Mesodermal cell (in vitro differentiated cells): Measurements from ENCODE around the gene NKIRAS2.
A peak's percentile ranks its signal among the peaks of the same experiment; 100 is the strongest.
"Not testable (repeated sequence)": the region's sequence is repeated elsewhere in the genome, so short reads cannot be mapped to it uniquely, and the experiment has no call there.

Experiments used
- H3K27ac ChIP-seq: 2 replicates; pipeline ENCODE4 v1.7.0; 2013; ENCODE audit warnings: mild to moderate bottlenecking, low read depth, low read length, moderate library complexity; ENCODE audit not compliant: severe bottlenecking
- H3K36me3 ChIP-seq: 2 replicates; pipeline ENCODE4 v1.7.1; 2013; ENCODE audit warnings: mild to moderate bottlenecking, low read length, moderate library complexity; ENCODE audit not compliant: control insufficient read depth, insufficient read depth
- H3K4me1 ChIP-seq: one replicate; pipeline ENCODE4 v1.7.1; 2013; ENCODE audit warnings: mild to moderate bottlenecking, low read length; ENCODE audit not compliant: insufficient read depth, control insufficient read depth, poor library complexity, severe bottlenecking
- H3K4me3 ChIP-seq: 2 replicates; pipeline ENCODE4 v1.7.0; 2013; ENCODE audit warnings: low read length, control low read depth, mild to moderate bottlenecking; ENCODE audit not compliant: insufficient read depth, poor library complexity, severe bottlenecking; ENCODE audit errors: extremely low read depth
- H3K9me3 ChIP-seq: 2 replicates; pipeline ENCODE4 v1.7.1; 2013; ENCODE audit warnings: mild to moderate bottlenecking, low read length, moderate library complexity; ENCODE audit not compliant: control insufficient read depth
- WGBS, 2 experiments: methylation state at CpG; one replicate each; pipeline ENCODE4 v1.1.5; 2013; ENCODE audit warnings: missing lambda C conversion rate in 2 of 2; ENCODE audit not compliant: insufficient coverage in 2 of 2; 5-methylcytosine and 5-hydroxymethylcytosine counted together

Gene NKIRAS2

DNA sequence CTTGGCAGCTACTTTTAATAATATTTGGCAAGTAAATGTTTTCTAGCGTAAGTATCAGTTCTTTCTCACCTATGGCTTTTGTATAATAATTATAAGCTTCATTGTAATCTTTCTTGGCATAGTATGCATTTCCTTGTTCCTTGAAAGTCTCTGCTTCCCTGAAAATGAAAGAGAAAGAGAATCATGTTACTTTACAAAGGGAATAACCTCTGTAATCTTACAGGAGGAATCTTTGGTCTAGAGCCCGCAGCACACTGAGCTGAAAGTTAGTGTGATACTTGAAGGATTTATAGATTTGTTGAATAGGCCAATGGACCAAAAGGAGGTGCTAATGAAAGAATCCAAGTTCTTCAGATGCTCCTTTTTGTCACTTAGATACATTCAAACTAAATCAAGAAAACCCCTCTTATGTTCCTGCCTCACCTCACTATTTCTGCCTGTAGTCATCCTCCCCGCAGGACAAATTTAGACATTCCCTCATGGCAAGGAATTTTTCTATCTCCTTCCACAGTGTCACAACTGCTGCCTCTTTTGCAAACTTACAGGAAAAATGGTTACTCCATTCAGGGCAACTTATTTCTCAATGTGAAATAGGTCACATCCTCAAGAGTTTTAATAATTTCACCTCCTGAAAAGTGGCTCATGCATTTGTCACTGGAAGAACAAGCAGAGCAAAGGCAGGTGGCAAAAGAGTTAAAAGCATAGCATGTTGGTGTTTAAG lies 19.3 kb upstream of the NKIRAS2 start:
- peaks cover 12% of the 10 kb centered on the region for H3K4me1 ChIP-seq
- no peak overlapping the region for H3K4me3 ChIP-seq
- WGBS, 2 experiments = 100% methylated on average over 1 of the region's 3 CpGs
- peaks cover 82% of the 10 kb centered on the region for H3K36me3 ChIP-seq
- H3K27ac ChIP-seq = no peak overlapping the region
- H3K9me3 ChIP-seq = no peaks in the 10 kb centered on the region

DNA sequence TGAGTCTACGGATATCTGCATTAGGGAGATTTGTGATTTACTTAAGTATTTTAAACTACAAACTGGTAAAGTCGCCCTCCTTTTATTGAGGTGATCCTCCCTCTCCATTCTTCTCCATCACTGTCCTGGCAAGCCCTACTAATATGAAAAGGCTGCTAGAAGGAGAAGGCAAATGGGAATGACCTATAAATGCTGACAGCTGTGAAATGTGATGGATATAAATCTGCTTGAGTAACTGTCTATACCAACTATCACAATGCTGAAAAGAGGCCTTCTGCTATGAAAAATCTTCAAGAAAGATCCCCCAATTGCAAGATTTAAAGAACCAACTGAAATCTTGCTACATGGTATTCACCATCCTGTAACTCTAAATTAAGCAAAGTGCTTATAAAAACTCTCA lies 18.2 kb upstream of the NKIRAS2 start:
- peaks cover 11% of the 10 kb centered on the region for H3K4me1 ChIP-seq
- H3K9me3 ChIP-seq = no peaks in the 10 kb centered on the region
- WGBS, 2 experiments = no CpG with 5 or more reads among the region's 2 CpGs
- peaks cover 70% of the 10 kb centered on the region for H3K36me3 ChIP-seq
- H3K27ac ChIP-seq = no peak overlapping the region
- H3K4me3 ChIP-seq = no peak overlapping the region

DNA sequence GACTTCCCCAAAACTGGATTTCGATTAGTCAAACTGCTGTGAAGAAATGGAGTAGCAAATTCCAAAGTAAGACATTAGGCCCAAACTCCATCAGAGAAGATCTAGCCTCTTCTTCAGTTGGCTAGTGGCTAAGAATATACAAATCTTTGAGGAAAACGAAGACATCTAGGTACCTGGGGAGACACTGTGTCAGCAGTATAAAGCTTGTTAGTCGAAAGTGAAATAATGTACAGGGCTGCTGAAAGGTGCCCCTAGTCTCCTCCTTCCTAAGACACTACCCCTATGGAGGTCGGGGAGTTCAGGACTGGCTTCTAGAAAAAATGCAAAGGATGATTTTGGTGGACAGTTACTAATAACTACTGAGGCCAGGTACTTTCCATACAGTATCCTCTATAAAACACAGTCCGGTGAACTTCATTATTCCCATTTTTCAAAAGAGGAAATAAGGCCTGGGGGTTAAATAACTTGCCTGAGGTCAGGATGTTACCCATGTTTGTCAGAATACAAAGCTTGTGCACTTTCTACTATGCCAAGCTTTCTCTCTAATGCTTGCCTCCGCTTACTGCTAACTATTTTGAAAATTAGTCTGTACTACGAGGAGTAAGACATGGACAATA lies 17.6 kb upstream of the NKIRAS2 start:
- H3K27ac ChIP-seq = no peak overlapping the region
- peaks cover 66% of the 10 kb centered on the region for H3K36me3 ChIP-seq
- no peak overlapping the region for H3K4me3 ChIP-seq
- 100% methylated on average over 2 to 3 of the region's 7 CpGs for WGBS, 2 experiments
- peaks cover 9% of the 10 kb centered on the region for H3K4me1 ChIP-seq
- H3K9me3 ChIP-seq = no peaks in the 10 kb centered on the region

DNA sequence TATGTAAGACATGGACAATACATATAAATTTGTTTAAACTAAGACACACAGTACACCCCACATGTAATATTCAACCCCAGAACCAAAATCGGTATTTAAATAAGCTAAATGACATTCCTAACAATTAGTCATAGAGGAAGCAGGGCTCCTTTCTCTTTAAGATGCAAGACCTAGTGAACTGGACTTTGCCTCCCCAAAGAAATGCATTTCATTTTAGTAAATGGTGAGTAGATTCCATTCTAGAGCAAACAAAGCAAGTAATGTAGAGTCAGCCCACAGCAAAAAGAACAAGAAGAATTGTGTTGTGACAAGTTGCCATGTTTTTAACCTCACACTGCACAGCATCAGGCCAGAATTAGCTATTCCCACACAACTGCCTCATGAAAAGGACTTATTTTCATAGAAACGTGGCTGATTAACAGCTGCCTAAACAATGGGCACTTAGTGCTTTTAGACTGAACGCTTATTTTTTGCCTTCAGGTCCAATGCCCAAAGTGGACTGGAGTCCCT lies 17.0 kb upstream of the NKIRAS2 start:
- Histone ChIP-seq H3K9me3 (no peaks in the 10 kb centered on the region), H3K36me3 (peaks cover 62% of the 10 kb centered on the region), H3K4me3 (no peak overlapping the region), H3K4me1 (peaks cover 9% of the 10 kb centered on the region), H3K27ac (no peak overlapping the region)
- WGBS, 2 experiments = 85 to 90% methylated on average over 2 of the region's 3 CpGs

- no peak overlapping the region for H3K27ac ChIP-seq
- H3K36me3 ChIP-seq = peaks cover 49% of the 10 kb centered on the region
- H3K4me1 ChIP-seq = peaks cover 9% of the 10 kb centered on the region
- no peak overlapping the region for H3K4me3 ChIP-seq
- no peaks in the 10 kb centered on the region for H3K9me3 ChIP-seq
- WGBS, 2 experiments = no CpG with 5 or more reads among the region's 1 CpG
Observed at GRCh38 chr17:42005166-42005565, 14.7 kb upstream of the NKIRAS2 start.

GRCh38 chr17:42009170-42009569 lies 10.7 kb upstream of the NKIRAS2 start:
- peaks cover 4% of the 10 kb centered on the region for H3K4me1 ChIP-seq
- H3K36me3 ChIP-seq = peaks cover 29% of the 10 kb centered on the region
- H3K4me3 ChIP-seq = no peak overlapping the region
- no peaks in the 10 kb centered on the region for H3K9me3 ChIP-seq
- 88 to 92% methylated on average over 2 of the region's 4 CpGs for WGBS, 2 experiments
- H3K27ac ChIP-seq = no peak overlapping the region

GRCh38 chr17:42010266-42010680 lies 9.6 kb upstream of the NKIRAS2 start:
- H3K4me1 ChIP-seq, H3K4me3 ChIP-seq, H3K9me3 ChIP-seq, H3K27ac ChIP-seq: not testable (repeated sequence)
- 100% methylated on average over 1 to 5 of the region's 9 CpGs for WGBS, 2 experiments
- peaks cover 31% of the 10 kb centered on the region for H3K36me3 ChIP-seq

- peaks cover 34% of the 10 kb centered on the region for H3K36me3 ChIP-seq
- H3K27ac ChIP-seq = no peak overlapping the region
- H3K9me3 ChIP-seq = no peaks in the 10 kb centered on the region
- no peak overlapping the region for H3K4me3 ChIP-seq
- H3K4me1 ChIP-seq = peaks cover 4% of the 10 kb centered on the region
- 88 to 100% methylated on average over 1 of the region's 3 CpGs for WGBS, 2 experiments
Observed at GRCh38 chr17:42010898-42011516, 8.9 kb upstream of the NKIRAS2 start.

GRCh38 chr17:42012363-42012762 lies 7.5 kb upstream of the NKIRAS2 start:
- not testable (repeated sequence) for H3K9me3 ChIP-seq, H3K4me1 ChIP-seq, H3K4me3 ChIP-seq, H3K27ac ChIP-seq
- 49 to 62% methylated on average over 2 to 4 of the region's 4 CpGs for WGBS, 2 experiments
- H3K36me3 ChIP-seq = peaks cover 32% of the 10 kb centered on the region

DNA sequence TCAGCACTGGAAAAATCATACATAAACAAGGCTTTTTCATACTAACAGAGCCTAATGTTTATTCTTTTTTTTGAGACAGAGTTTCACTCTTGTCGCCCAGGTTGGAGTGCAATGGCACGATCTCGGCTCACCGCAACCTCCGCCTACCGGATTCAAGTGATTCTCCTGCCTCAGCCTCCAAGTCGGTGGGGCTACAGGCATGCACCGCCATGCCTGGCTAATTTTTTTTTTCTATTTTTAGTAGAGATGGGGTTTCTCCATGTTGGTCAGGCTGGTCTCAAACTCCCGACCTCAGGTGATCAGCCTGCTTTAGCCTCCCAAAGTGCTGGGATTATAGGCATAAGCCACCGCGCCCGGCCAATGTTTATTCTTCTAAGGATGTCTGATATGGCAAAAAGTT lies 6.2 kb upstream of the NKIRAS2 start:
- H3K36me3 ChIP-seq = peaks cover 29% of the 10 kb centered on the region
- H3K4me3 ChIP-seq, H3K4me1 ChIP-seq, H3K27ac ChIP-seq, H3K9me3 ChIP-seq: not testable (repeated sequence)
- WGBS, 2 experiments = 78 to 100% methylated on average over 6 to 8 of the region's 12 CpGs

- WGBS, 2 experiments = 9 to 21% methylated on average over 7 to 10 of the region's 12 CpGs
- peak overlapping the region; percentile 93 for H3K27ac ChIP-seq
Observed at GRCh38 chr17:42016411-42016831, 3.5 kb upstream of the NKIRAS2 start.

More at GRCh38 chr17:42016411-42016831, 3.5 kb upstream of the NKIRAS2 start:
- Histone ChIP-seq H3K4me1 (peaks cover 8% of the 10 kb centered on the region), H3K9me3 (no peaks in the 10 kb centered on the region), H3K4me3 (peak overlapping the region; percentile 80), H3K36me3 (peaks cover 16% of the 10 kb centered on the region)
